Loucy (cell line): ENCODE data around the gene XIST.

Source experiments
- EZH2phosphoT487 ChIP-seq: fragments of 200-600 bp; IDR thresholded peaks from 2 replicates; pipeline ENCODE4 v1.6.1; 2018; ENCODE audit warnings: antibody characterized with exemption, mild to moderate bottlenecking, moderate library complexity, borderline replicate concordance
- TF ChIP-seq, protein P1 (sequence below): fragments of 200-600 bp; sonication (generic); conservative IDR thresholded peaks from 2 replicates; pipeline ENCODE4 v1.5.1; 2014; ENCODE audit warnings: mild to moderate bottlenecking, antibody characterized with exemption, low read length

DNA sequence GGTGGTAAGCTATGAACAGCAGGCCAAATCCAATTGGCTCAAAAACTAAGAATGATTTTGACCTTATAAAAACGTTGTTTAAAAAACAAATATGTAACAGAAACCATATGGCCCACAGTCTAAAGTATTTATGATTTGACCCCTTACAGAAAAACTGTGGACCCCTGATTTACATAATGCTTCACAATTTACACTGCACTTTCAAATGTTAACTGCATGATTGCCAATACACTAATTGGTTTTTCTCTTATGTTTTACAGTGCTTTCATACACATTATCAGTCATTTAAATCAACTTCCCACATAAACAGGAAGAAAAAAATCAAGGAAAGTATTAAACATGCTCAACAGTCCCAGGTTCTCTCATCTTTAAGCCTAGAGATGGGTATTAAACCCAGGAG is 26.9 kb downstream of the XIST start:
- TF ChIP-seq, protein P1, sequence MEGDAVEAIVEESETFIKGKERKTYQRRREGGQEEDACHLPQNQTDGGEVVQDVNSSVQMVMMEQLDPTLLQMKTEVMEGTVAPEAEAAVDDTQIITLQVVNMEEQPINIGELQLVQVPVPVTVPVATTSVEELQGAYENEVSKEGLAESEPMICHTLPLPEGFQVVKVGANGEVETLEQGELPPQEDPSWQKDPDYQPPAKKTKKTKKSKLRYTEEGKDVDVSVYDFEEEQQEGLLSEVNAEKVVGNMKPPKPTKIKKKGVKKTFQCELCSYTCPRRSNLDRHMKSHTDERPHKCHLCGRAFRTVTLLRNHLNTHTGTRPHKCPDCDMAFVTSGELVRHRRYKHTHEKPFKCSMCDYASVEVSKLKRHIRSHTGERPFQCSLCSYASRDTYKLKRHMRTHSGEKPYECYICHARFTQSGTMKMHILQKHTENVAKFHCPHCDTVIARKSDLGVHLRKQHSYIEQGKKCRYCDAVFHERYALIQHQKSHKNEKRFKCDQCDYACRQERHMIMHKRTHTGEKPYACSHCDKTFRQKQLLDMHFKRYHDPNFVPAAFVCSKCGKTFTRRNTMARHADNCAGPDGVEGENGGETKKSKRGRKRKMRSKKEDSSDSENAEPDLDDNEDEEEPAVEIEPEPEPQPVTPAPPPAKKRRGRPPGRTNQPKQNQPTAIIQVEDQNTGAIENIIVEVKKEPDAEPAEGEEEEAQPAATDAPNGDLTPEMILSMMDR, result no peak
- TF ChIP-seq EZH2phosphoT487, result no peak
